Measurements from ENCODE around the gene NAALADL2. TPM values are rescaled to one million over a fixed set of nuclear protein-coding genes. Genes with fewer than 3 reads are reported as not detected.

The NAALADL2 gene
- total RNA-seq, 1 experiment from 2014 or later, result 12.8 TPM

GRCh38 chr3:175267121-175267531, 408.0 kb downstream of the NAALADL2 start:
- H4K20me1 ChIP-seq (ENCODE audit: insufficient read depth), result no peaks in the 10 kb centered on the region
- no peaks in the 10 kb centered on the region for H3K79me2 ChIP-seq (ENCODE audit: low read depth)
- intact Hi-C loops (cut with micrococcal nuclease; ENCODE audit: unreplicated experiment), result no loop called here
- no peak for DNase-seq
- ChIA-PET CTCF (no interaction called here), POLR2A (ENCODE audit: unreplicated experiment) (no interaction called here)
- no peak for TF ChIP-seq EZH2 (IDR thresholded peaks at IDR 0.05; ENCODE audit: low read depth)
- no peak for TF ChIP-seq CTCF (conservative IDR thresholded peaks at IDR 0.05)
- no peaks in the 10 kb centered on the region for H3K36me3 ChIP-seq (ENCODE audit: low read depth)
- no peak overlapping the region for H3K4me3 ChIP-seq
- BruUV-seq (replicated peaks), result no TSS peak
- H3K4me1 ChIP-seq (replicated peaks; ENCODE audit: insufficient read depth), result no peaks in the 10 kb centered on the region; the same call in 1 of the 2 replicates
- H3K27me3 ChIP-seq (ENCODE audit: insufficient read depth, low read depth), result no peaks in the 10 kb centered on the region
- no peaks in the 10 kb centered on the region for H3K9me3 ChIP-seq (ENCODE audit: insufficient read depth, low read depth)
- H3K27ac ChIP-seq, result no peak overlapping the region
- no peaks in the 10 kb centered on the region for H3K9me2 ChIP-seq (ENCODE audit: insufficient read depth)
- no peak overlapping the region for H2AFZ ChIP-seq
- H3K4me2 ChIP-seq, result no peak overlapping the region
- H3F3A ChIP-seq (ENCODE audit: insufficient read depth, low read depth), result no peaks in the 10 kb centered on the region

- DNase-seq, result no peak
- no peaks in the 10 kb centered on the region for H3K79me2 ChIP-seq (ENCODE audit: low read depth)
- no peak overlapping the region for H3K4me3 ChIP-seq
- H3K4me1 ChIP-seq (replicated peaks; ENCODE audit: insufficient read depth), result no peaks in the 10 kb centered on the region; the same call in 1 of the 2 replicates
- no TSS peak for BruUV-seq (replicated peaks)
- CTCF ChIA-PET, result no interaction called here
- H3K27me3 ChIP-seq (ENCODE audit: insufficient read depth, low read depth), result no peaks in the 10 kb centered on the region
- H2AFZ ChIP-seq, result no peak overlapping the region
- no peaks in the 10 kb centered on the region for H4K20me1 ChIP-seq (ENCODE audit: insufficient read depth)
- H3K27ac ChIP-seq, result no peak overlapping the region
- no peaks in the 10 kb centered on the region for H3K9me2 ChIP-seq (ENCODE audit: insufficient read depth)
- POLR2A ChIA-PET (ENCODE audit: unreplicated experiment), result no interaction called here
- no peaks in the 10 kb centered on the region for H3K36me3 ChIP-seq (ENCODE audit: low read depth)
- intact Hi-C loops (cut with micrococcal nuclease; ENCODE audit: unreplicated experiment), result no loop called here
- no peaks in the 10 kb centered on the region for H3F3A ChIP-seq (ENCODE audit: insufficient read depth, low read depth)
- no peak for TF ChIP-seq CTCF (conservative IDR thresholded peaks at IDR 0.05)
- TF ChIP-seq EZH2 (IDR thresholded peaks at IDR 0.05; ENCODE audit: low read depth), result no peak
- no peaks in the 10 kb centered on the region for H3K9me3 ChIP-seq (ENCODE audit: insufficient read depth, low read depth)
- no peak overlapping the region for H3K4me2 ChIP-seq
These were observed 408.4 kb downstream of the NAALADL2 start for GRCh38 chr3:175267561-175267960.

- Histone ChIP-seq H3K9me3 (ENCODE audit: insufficient read depth, low read depth) (no peaks in the 10 kb centered on the region), H3K79me2 (ENCODE audit: low read depth) (no peaks in the 10 kb centered on the region), H2AFZ (no peak overlapping the region), H4K20me1 (ENCODE audit: insufficient read depth) (no peaks in the 10 kb centered on the region), H3F3A (ENCODE audit: insufficient read depth, low read depth) (no peaks in the 10 kb centered on the region), H3K27me3 (ENCODE audit: insufficient read depth, low read depth) (no peaks in the 10 kb centered on the region), H3K4me2 (no peak overlapping the region), H3K4me1 (replicated peaks; ENCODE audit: insufficient read depth) (no peaks in the 10 kb centered on the region; the same call in 1 of the 2 replicates), H3K27ac (no peak overlapping the region), H3K4me3 (no peak overlapping the region), H3K36me3 (ENCODE audit: low read depth) (no peaks in the 10 kb centered on the region), H3K9me2 (ENCODE audit: insufficient read depth) (no peaks in the 10 kb centered on the region)
- intact Hi-C loops (cut with micrococcal nuclease; ENCODE audit: unreplicated experiment), result no loop called here
- ChIA-PET CTCF (no interaction called here), POLR2A (ENCODE audit: unreplicated experiment) (no interaction called here)
- no peak for DNase-seq
- no peak for TF ChIP-seq EZH2 (IDR thresholded peaks at IDR 0.05; ENCODE audit: low read depth)
- TF ChIP-seq CTCF (conservative IDR thresholded peaks at IDR 0.05), result no peak
- BruUV-seq (replicated peaks), result no TSS peak
These were observed 410.3 kb downstream of the NAALADL2 start for GRCh38 chr3:175269394-175269793.
